Measurements from ENCODE around the gene ZGLP1.

ZGLP1 gene

DNA sequence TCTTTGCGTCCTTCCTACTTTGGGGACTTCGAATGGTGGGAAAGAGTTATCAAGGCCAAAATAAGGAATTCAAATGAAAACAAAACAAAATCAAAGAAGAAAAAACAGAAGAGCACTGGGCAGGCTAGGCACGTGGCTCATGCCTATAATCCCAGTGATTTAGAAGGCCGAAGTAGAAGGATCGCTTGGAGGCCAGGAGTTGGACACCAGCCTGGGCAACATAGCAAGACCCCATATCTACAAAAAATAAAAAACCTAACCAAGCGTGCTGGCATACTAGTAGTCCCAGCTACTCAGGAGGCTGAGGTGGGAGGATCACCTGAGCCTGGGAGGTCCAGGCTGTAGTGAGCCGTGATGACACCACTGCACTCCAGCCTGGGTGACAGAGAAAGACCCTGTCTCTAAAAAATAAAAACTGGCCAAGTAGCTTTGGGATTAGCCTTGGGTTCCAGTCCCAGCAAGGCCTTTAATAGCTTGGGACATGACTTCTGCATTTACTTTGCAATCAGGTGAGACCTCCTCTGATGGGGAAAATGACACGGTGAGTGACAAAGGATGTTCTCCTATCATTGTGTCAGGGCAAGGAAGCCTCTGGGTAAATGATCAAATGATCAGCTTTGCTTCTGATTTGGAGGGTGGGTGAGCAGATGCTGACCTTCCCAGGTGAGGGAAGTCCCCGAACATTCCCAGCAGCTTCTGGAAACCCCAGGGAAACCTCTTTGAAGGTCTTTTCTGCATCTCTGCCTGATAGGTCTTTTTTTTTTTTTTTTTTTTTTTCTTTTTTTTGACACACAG is 31.6 kb downstream of the ZGLP1 start:
- DNase-seq (ENCODE audit: low spot score): no peak

DNA sequence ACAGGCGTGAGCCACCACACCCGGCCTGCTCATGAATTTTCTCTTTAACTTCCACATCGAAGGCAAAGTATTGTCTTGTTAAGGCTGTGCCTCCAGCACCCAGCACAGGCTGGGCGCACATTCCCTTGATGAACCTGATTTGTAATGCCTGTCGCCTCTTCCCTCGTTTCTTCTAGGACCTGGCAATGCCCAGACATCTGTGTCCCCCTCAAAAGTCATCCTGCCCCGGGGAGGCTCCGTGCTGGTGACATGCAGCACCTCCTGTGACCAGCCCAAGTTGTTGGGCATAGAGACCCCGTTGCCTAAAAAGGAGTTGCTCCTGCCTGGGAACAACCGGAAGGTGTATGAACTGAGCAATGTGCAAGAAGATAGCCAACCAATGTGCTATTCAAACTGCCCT is 35.0 kb downstream of the ZGLP1 start:
- no peak for DNase-seq (ENCODE audit: low spot score)

DNA sequence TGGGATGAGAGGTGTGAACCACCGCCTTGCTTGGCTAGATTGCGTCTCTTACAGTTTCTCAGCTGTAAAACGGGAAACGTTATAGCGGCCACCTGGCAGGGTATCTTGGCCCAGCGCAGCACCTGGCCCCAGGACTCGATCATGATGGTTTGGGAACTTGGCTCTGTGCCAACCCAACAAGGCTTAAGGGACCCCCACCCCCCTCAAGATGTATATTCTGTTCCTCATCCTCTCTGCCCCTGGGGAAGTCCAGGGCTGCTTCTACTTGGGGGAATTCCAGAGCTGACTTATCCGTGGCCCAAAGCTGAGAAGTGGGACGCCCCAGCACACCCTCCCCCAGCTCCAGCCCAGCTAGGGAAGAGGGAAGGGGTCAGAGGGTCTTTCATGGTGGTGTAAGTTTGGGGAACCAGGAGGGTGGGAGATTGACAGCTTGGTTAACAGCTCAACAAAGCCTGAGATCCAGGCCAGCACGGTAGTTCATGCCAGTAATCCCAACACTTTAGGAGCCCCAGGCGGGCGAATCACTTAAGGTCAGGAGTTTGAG is 38.0 kb downstream of the ZGLP1 start:
- peak; percentile 45 for DNase-seq (ENCODE audit: low spot score)

DNA sequence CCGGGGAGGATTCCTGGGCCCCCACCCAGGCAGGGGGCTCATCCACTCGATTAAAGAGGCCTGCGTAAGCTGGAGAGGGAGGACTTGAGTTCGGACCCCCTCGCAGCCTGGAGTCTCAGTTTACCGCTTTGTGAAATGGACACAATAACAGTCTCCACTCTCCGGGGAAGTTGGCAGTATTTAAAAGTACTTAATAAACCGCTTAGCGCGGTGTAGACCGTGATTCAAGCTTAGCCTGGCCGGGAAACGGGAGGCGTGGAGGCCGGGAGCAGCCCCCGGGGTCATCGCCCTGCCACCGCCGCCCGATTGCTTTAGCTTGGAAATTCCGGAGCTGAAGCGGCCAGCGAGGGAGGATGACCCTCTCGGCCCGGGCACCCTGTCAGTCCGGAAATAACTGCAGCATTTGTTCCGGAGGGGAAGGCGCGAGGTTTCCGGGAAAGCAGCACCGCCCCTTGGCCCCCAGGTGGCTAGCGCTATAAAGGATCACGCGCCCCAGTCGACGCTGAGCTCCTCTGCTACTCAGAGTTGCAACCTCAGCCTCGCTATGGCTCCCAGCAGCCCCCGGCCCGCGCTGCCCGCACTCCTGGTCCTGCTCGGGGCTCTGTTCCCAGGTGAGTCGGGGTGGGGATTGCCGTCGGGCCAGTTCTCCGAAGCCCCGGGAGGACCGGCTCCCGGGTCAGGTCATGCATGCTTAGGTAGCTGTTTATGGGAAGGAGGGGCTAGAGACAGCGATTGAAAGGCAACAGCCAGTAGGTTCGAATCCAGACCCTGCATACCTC is 38.8 kb downstream of the ZGLP1 start, which contains the start of gene ICAM1:
Gene ICAM1, plus strand, starts transcription at position 505 of the 779 bp plus-strand sequence. Its CDS starts 40 bp downstream, at position 545.
- peak; percentile 87 for DNase-seq (ENCODE audit: low spot score)

DNA sequence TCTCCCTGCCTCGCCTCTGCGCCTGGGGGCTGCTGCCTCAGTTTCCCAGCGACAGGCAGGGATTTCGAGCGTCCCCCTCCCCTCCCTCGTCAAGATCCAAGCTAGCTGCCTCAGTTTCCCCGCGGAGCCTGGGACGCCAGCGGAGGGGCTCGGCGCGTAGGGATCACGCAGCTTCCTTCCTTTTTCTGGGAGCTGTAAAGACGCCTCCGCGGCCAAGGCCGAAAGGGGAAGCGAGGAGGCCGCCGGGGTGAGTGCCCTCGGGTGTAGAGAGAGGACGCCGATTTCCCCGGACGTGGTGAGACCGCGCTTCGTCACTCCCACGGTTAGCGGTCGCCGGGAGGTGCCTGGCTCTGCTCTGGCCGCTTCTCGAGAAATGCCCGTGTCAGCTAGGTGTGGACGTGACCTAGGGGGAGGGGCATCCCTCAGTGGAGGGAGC is 39.4 kb downstream of the ZGLP1 start:
- DNase-seq (ENCODE audit: low spot score): peak; percentile 83

DNA sequence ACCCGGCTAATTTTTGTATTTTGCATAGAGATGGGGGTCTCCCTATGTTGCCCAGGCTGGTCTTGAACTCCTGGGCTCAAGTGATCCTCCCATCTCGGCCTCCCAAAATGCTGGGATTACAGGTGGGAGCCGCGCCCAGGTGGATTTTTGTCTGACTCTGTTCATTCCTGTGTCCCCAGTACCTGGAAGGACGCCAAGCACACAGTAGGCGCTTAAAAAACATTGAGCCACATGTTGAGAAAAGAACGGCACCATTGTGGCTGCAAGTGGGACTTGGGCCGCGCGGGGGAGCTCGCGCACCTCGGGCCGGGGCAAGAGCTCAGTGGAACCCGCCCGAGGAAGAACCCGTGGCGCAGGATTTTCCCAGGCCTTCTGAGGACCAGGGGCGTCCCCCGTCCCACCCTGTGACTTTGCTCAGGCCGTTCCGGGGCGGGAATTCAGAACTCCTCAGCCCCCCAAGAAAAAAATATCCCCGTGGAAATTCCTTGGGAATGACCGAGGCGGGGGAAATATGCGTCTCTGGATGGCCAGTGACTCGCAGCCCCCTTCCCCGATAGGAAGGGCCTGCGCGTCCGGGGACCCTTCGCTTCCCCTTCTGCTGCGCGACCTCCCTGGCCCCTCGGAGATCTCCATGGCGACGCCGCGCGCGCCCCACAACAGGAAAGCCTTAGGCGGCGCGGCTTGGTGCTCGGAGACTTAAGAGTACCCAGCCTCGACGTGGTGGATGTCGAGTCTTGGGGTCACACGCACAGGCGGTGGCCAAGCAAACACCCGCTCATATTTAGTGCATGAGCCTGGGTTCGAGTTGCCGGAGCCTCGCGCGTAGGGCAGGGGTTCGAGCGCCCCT is 40.1 kb downstream of the ZGLP1 start:
- DNase-seq (ENCODE audit: low spot score): peak; percentile 91

DNA sequence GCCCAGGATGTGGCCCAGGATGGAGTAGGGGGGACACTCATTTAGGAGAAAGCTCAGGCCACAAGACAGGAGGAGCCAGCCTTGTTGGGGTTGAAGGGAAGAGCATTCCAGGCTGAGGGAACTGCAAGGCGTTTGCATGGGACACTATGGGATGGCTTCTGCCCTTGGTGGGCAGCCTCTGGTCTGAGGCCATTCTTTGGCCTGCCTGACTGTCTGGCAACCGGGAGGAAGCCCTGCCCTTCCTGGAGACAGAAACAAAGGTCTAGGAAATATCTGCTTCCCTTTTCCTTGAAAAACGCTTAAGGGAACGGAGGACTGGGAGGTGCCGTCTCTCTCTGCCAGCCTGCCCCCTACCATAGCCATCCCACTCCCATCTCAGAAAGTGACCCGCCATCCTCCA is 41.5 kb downstream of the ZGLP1 start:
- no peak for DNase-seq (ENCODE audit: low spot score)

DNA sequence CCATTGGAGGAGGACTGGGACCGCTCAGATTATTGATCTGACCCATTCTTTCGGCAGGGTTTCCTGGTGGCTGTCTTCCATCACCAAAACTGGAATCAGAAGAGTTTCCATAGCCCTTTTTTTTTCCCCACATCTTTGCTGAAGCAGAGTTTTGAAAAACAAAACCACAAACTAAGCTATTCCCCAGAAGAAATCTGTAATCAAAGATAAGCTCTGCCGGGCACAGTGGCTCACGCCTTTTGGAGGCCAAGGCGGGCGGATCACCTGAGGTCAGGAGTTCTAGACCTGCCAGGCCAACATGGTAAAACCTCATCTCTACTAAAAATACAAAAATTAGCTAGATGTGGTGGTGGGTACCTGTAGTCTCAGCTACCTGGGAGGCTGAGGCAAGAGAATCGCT is 42.9 kb downstream of the ZGLP1 start:
- no peak for DNase-seq (ENCODE audit: low spot score)

DNA sequence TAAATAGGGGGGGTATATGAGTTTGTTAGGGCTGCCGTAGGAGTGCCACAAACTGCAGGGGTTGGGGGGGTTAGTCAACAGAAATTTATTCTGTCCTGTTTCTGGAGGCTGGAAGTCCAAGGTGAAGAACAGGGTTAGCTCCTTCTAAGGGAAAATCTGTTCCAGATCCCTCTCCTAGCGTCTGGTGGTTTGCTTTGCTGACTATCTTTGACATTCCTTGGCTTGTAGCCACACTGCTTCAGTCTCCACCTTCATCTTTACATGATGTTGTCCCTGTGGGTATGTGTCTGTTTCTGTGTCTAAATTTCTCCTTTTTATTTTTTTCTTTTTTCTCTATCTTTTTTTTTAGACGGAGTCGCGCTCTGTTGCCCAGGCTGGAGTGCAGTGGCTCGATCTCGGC is 46.8 kb downstream of the ZGLP1 start:
- DNase-seq (ENCODE audit: low spot score): no peak

DNA sequence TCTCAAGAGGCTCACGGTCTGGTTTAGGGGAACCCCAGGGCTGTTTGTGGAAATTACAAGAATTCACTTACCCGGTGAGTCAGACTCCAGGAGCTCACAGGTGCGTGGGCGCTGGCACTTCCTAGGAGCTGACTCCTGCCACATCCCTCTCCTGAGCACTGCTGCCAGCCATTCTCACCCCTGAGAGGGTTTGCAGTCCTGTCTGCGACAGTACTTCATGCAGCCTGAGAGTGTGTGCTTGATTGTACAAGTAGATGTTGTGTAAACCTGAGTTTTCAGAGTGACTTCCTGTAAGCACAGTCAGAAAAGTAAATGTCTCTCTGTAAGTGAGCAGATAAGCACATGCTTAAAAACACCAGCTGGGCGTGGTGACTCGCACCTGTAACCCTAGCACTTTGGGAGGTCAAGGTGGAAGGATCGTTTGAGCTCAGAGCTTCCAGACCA is 49.5 kb downstream of the ZGLP1 start:
- DNase-seq (ENCODE audit: low spot score): peak; percentile 62

DNA sequence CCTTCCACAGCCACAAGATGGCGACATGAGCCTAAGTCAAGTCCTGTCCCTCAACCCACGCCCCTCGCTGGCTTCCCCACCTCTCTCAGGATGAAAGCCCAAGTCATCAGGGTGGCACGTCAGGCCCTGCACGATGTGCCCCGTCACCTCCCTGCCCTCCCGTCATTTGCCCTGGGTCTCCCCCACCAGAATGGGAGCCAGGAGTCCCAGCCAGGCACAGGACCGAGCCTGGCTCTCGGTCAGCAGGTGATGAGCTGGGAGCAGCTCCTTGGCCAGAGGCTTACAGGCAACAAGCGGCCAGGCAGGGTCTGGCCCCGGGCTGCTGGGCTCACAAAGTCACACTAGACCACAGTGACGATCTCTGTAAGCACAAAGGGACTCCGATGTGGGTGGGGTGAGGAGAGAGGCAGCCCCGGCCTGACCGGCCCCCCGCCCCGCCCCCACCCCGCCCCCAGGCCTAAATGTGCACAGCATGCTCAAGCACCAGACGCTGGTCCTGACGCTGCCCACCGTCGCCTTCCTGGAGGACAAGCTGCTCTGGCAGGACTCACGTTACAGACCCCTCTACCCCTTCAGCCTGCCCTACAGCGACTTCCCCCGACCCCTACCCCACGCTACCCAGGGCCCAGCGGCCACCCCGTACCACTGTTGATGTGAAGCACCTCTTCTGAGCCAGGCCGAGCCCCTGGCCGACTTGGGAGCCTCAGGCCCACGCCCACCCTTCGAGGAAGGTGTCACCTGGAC is 50.3 kb downstream of the ZGLP1 start:
- peak; percentile 93 for DNase-seq (ENCODE audit: low spot score)

DNA sequence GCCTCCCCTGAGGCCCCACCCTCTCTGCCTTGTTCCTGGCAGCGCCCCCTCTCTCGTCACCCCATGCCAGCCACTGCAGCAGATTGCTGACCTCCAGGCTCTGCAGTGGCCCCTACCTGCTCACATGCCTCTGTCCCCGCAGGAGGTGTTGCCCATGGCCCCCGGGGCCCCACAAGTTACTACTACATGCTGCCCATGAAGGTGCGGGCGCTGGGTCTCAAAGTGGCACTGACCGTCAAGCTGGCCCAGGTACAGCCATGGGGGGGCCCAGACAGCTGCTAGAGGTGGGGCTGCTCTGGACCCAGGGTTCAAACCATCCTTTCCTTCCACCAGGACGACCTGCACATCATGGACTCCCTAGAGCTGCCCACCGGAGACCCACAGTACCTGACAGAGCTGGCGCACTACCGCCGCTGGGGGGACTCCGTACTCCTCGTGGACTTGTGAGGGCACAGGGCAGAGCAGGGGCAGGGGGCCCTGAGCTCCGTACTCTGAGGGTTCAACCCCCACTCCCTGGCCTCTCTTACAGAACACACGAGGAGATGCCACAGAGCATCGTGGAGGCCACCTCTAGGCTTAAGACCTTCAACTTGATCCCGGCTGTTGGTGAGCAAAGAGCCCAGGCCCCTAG is 51.4 kb downstream of the ZGLP1 start:
- DNase-seq (ENCODE audit: low spot score): no peak

DNA sequence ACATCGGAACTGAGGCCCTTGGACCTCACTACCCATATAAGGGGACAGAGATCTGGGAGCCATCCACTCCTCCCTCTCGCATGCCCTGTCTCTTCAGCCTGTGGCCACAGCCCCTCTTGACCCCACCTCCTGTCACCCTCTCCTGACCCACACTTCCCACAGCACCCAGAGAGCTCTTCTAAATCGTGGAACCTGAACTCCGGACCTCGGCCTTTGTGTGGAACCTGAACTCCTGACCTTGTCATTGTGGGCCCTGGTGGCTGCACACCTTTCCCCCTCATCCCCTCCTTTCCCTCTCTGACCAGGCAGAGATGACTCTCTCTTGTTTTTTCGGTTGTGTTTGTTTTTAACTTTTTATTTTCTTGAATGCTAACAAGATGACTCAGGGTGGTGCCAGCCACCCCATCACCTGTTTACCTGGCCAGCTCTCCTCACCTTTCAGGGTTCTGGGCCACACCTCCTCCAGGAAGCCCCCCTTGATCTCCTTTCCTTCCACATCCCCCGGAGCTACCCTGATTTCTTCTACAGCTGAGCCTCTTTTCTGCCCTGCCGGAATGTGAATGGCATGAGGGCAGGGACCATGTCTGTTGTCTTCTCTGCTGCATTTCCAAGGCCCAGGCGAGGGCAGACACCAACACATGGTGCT is 52.5 kb downstream of the ZGLP1 start:
- DNase-seq (ENCODE audit: low spot score): no peak

DNA sequence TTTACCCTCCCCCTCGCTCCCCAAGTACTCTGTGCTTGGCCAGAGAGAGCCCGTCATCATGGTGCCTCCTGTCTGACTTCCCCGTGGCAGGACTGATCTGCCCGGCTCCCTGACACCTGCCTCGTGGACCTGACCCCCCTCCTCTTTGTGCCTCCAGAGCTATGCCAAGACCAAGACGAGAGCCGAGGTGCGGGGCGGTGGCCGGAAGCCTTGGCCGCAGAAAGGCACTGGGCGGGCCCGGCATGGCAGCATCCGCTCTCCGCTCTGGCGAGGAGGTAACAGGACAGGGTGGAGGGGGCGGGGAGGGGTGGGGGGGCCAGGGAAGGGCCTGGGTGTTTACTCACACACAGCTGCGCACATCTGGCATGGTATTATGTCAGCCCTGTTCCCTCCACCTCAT is 53.1 kb downstream of the ZGLP1 start:
- no peak for DNase-seq (ENCODE audit: low spot score)

DNA sequence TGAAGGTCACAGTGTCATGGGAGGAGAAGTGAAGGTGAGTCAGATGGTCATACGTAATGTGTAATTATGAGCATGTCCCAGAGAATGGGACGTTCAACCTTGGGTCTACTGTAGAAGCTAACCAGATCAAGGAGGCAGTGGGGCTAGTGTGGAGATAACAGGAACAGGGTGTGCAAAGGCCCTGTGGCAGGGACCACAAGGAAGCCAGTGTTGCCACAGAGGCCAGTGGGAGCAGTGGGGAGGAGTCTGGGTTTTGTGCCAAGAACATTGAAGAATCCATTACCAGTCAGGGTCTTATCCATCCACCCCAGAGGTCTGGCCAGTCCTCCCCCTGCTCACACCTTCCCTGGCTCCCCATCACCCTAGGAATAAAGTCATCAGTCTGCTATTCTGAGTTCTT is 54.3 kb downstream of the ZGLP1 start:
- DNase-seq (ENCODE audit: low spot score): no peak
